GM23338 (cell line): ENCODE data around the gene CENPV.

Experiments used
- CTCF ChIP-seq, 2 experiments: fragments of 200-600 bp in 1 of 2; sonication (generic) in 1 of 2; conservative IDR thresholded peaks; 2 replicates each; pipeline versions ENCODE4 v1.5.1 to v1.6.1; 2016 to 2017; ENCODE audit warnings: antibody characterized with exemption in 2 of 2, low read depth in 2 of 2, mild to moderate bottlenecking in 2 of 2, moderate library complexity in 1 of 2
- ETS1 ChIP-seq: IDR thresholded peaks from 2 replicates; pipeline ENCODE4 v1.6.1; 2016; ENCODE audit warnings: antibody characterized with exemption
- EZH2phosphoT487 ChIP-seq: fragments of 200-600 bp; sonication (generic); IDR thresholded peaks from one replicate; pipeline ENCODE4 v1.8.1; 2018; ENCODE audit warnings: antibody characterized with exemption; ENCODE audit not compliant: unreplicated experiment
- JUNB ChIP-seq: IDR thresholded peaks from one replicate; pipeline ENCODE4 v1.6.1; 2016; ENCODE audit warnings: antibody characterized with exemption; ENCODE audit not compliant: unreplicated experiment

- no peak for TF ChIP-seq CTCF (conservative IDR thresholded peaks at IDR 0.05; ENCODE audit: low read depth in 2 of 2)
- TF ChIP-seq ETS1, result no peak
- TF ChIP-seq JUNB, result no peak
- no peak for TF ChIP-seq EZH2phosphoT487
Observed at GRCh38 chr17:16364625-16365024, 11.4 kb upstream of the CENPV start.
